Neutrophil (primary cell): ENCODE measurements around the gene COX17.

Experiments used
- H3K27ac ChIP-seq: fragments of 200-600 bp; sonication (generic); 2 replicates; pipeline ENCODE4 v1.5.1; 2016; ENCODE audit warnings: mild to moderate bottlenecking, moderate library complexity
- H3K27me3 ChIP-seq: fragments of 200-600 bp; sonication (generic); 2 replicates; pipeline ENCODE4 v1.6.0; 2016; ENCODE audit warnings: mild to moderate bottlenecking
- H3K36me3 ChIP-seq: fragments of 200-600 bp; sonication (generic); 2 replicates; pipeline ENCODE4 v1.5.1; 2017
- H3K4me1 ChIP-seq, 2 experiments: fragments of 200-600 bp in 1 of 2; sonication (generic) in 1 of 2; 1 replicate in 1 of 2; 2 replicates in 1 of 2; pipeline versions ENCODE4 v1.5.1 to v1.6.1; 2013 to 2016; ENCODE audit warnings: low read depth in 1 of 2, low read length in 1 of 2, mild to moderate bottlenecking in 1 of 2, moderate library complexity in 1 of 2; ENCODE audit not compliant: control insufficient read depth in 1 of 2, insufficient read depth in 1 of 2
- H3K4me3 ChIP-seq, 2 experiments: fragments of 200-600 bp in 1 of 2; sonication (generic) in 1 of 2; 1 replicate in 1 of 2; 2 replicates in 1 of 2; pipeline ENCODE4 v1.5.1; 2013 to 2016; ENCODE audit warnings: low read depth in 1 of 2, low read length in 1 of 2, mild to moderate bottlenecking in 1 of 2, moderate library complexity in 1 of 2
- H3K9me3 ChIP-seq: fragments of 200-600 bp; sonication (generic); 2 replicates; pipeline ENCODE4 v1.5.1; 2016
- TF ChIP-seq, protein P1 (sequence below): fragments of 200-600 bp; sonication (generic); IDR thresholded peaks from 2 replicates; pipeline ENCODE4 v1.5.1; 2016; ENCODE audit warnings: antibody characterized with exemption

Gene COX17

DNA sequence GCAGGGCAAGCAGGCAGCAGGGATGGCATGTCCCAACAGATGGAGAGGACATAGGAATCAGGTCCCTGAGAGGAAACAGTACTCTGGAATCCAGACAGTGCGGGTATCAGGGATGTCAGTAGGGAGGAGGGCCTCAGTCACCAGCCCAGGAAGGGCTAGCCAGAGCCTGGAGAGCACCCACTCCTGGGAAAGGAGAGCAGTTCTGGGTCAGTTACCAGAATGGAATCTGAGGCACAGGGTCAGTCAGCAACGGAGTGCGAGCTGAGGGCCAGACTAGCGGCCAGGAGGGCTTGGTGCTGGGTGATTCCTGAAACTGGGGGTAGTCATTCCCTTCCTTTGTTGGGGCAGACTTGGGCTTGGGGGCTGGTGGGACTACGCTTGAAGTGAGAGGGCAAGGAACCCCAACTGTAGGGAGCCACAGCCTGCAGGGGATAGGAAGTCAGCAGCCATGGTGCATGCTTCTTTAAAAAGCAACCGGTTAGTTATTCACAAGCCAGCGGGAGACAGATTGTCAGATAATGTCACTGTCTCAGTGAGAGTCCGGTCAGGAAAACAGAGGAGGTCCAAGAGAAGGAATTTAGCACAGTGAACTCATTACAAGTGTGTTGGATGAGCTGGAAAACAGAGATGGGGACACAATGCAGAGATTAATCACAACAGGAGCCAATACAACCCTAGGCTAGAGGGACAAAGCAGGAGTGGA, 51.6 kb downstream of the COX17 start:
- H3K9me3 ChIP-seq, result no peaks in the 10 kb centered on the region
- H3K4me1 ChIP-seq, result peaks cover 10 to 20% of the 10 kb centered on the region in 2 experiments
- no peak overlapping the region for H3K4me3 ChIP-seq
- TF ChIP-seq, protein P1, sequence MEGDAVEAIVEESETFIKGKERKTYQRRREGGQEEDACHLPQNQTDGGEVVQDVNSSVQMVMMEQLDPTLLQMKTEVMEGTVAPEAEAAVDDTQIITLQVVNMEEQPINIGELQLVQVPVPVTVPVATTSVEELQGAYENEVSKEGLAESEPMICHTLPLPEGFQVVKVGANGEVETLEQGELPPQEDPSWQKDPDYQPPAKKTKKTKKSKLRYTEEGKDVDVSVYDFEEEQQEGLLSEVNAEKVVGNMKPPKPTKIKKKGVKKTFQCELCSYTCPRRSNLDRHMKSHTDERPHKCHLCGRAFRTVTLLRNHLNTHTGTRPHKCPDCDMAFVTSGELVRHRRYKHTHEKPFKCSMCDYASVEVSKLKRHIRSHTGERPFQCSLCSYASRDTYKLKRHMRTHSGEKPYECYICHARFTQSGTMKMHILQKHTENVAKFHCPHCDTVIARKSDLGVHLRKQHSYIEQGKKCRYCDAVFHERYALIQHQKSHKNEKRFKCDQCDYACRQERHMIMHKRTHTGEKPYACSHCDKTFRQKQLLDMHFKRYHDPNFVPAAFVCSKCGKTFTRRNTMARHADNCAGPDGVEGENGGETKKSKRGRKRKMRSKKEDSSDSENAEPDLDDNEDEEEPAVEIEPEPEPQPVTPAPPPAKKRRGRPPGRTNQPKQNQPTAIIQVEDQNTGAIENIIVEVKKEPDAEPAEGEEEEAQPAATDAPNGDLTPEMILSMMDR, result no peak
- no peak overlapping the region for H3K27ac ChIP-seq
- no peaks in the 10 kb centered on the region for H3K36me3 ChIP-seq
- no peaks in the 10 kb centered on the region for H3K27me3 ChIP-seq

DNA sequence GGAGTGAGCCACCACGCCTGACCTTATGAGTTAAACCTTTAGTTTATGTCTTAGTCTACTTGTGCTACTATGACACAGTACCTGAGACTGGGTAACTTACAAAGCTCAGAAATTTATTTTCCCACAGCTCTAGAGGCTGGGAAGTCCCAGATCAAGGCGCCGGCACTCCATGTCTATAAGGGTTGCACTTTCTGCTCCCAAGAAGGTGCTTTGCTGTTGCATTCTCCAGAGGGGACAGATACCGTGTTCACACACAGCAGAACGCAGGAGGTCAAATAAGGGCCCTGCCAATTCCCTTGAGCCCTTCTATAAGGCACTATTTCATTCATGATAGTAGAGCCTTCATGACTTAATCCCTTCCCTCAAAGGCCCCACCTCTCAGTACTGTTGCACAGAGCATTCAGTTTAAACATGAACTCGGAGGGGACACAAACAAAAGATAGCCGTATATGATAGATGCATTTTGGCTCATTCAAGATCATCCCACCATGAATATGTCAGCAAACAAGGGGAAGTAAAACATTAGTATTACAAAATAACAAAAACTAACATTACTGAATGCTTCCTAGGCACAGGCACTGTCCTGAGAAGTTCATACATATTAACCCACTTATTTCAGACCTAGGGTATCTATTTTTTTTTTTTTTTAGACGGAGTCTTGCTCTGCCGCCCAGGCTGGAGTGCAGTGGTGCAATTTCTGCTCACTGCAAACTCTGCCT, 53.0 kb downstream of the COX17 start:
- Histone ChIP-seq H3K4me3 (no peak overlapping the region), H3K4me1 (peaks cover 4 to 13% of the 10 kb centered on the region in 2 experiments), H3K9me3 (no peaks in the 10 kb centered on the region), H3K27ac (no peak overlapping the region), H3K36me3 (no peaks in the 10 kb centered on the region), H3K27me3 (no peaks in the 10 kb centered on the region)
- TF ChIP-seq, protein P1, result no peak

DNA sequence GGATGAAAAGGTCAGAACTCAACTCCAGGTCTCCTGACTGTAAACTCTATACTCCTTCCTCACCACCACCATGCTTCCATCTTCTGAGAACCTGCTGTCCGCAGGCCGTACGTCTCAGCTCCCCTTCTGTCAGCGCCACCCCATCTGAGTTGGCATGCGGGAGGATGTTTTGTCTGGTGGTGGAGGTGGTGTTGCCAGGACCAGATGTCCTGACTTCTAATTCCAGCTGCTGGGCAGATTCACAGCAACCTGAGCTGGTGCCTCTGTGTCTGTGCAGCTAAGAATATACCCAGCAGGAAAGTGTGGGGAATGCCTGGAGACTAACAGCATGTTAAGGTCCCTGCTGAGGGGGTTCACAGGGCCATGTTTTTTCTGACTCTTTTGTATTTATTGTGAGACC, 56.3 kb downstream of the COX17 start:
- Histone ChIP-seq H3K36me3 (no peaks in the 10 kb centered on the region), H3K27ac (no peak overlapping the region), H3K4me1 (no peaks in the 10 kb centered on the region), H3K27me3 (no peaks in the 10 kb centered on the region), H3K9me3 (no peaks in the 10 kb centered on the region), H3K4me3 (no peak overlapping the region)
- TF ChIP-seq, protein P1, result no peak
